SK-N-SH treated with all-trans-retinoic acid at 6 μM for 48 hours (cell line): ENCODE measurements around the gene RFX8.

Experiments used
- ARNTL ChIP-seq: fragments of 450-650 bp; formaldehyde crosslinking; IDR thresholded peaks from 2 replicates; pipeline ENCODE4 v1.5.0; 2020; ENCODE audit warnings: low read depth, mild to moderate bottlenecking, moderate library complexity, borderline replicate concordance
- BACH2 ChIP-seq: fragments of 250-450 bp; sonication (Bioruptor Pico); IDR thresholded peaks from 2 replicates; pipeline ENCODE4 v1.9.0; 2021; ENCODE audit warnings: mild to moderate bottlenecking, borderline replicate concordance
- ESRRG ChIP-seq: fragments of 250-450 bp; sonication (Bioruptor Pico); IDR thresholded peaks from 2 replicates; pipeline ENCODE4 v1.6.1; 2021; ENCODE audit warnings: mild to moderate bottlenecking
- GLIS3 ChIP-seq: fragments of 250-450 bp; sonication (Bioruptor Pico); IDR thresholded peaks from 2 replicates; pipeline ENCODE4 v1.5.0; 2020; ENCODE audit warnings: mild to moderate bottlenecking, moderate library complexity
- ISL1 ChIP-seq: fragments of 250-450 bp; sonication (Bioruptor Pico); IDR thresholded peaks from 2 replicates; pipeline ENCODE4 v2.1.2; 2022; ENCODE audit warnings: mild to moderate bottlenecking, moderate library complexity
- PATZ1 ChIP-seq: fragments of 250-450 bp; sonication (Bioruptor Pico); IDR thresholded peaks from 2 replicates; pipeline ENCODE4 v1.8.0; 2020; ENCODE audit warnings: mild to moderate bottlenecking, moderate library complexity, borderline replicate concordance
- POU6F1 ChIP-seq: fragments of 250-450 bp; sonication (Bioruptor Pico); IDR thresholded peaks from 2 replicates; pipeline ENCODE4 v1.8.0; 2021; ENCODE audit warnings: low read depth, mild to moderate bottlenecking, moderate library complexity, borderline replicate concordance
- PPARA ChIP-seq: fragments of 250-450 bp; sonication (Bioruptor Pico); IDR thresholded peaks from 2 replicates; pipeline ENCODE4 v1.5.0; 2020; ENCODE audit warnings: mild to moderate bottlenecking, borderline replicate concordance
- TCF4 ChIP-seq: fragments of 250-450 bp; sonication (Bioruptor Pico); IDR thresholded peaks from 2 replicates; pipeline ENCODE4 v1.8.0; 2021; ENCODE audit warnings: mild to moderate bottlenecking, moderate library complexity, borderline replicate concordance
- TSHZ2 ChIP-seq: fragments of 250-450 bp; sonication (Bioruptor Pico); IDR thresholded peaks from 2 replicates; pipeline ENCODE4 v1.5.0; 2020; ENCODE audit warnings: mild to moderate bottlenecking, moderate library complexity
- ZFP3 ChIP-seq: fragments of 250-450 bp; sonication (Bioruptor Pico); IDR thresholded peaks from 2 replicates; pipeline ENCODE4 v1.5.0; 2020; ENCODE audit warnings: mild to moderate bottlenecking, moderate library complexity
- ZFP30 ChIP-seq: fragments of 450-650 bp; formaldehyde crosslinking; IDR thresholded peaks from 2 replicates; pipeline ENCODE4 v1.5.0; 2022; ENCODE audit warnings: mild to moderate bottlenecking, moderate library complexity
- ZNF8 ChIP-seq: fragments of 450-650 bp; formaldehyde crosslinking; IDR thresholded peaks from 2 replicates; pipeline ENCODE4 v1.5.0; 2020; ENCODE audit warnings: mild to moderate bottlenecking, moderate library complexity

- TF ChIP-seq ESRRG (CRISPR knock-in tag) (no peak), ZFP30 (CRISPR knock-in tag) (no peak), POU6F1 (CRISPR knock-in tag) (no peak), PATZ1 (CRISPR knock-in tag) (no peak), TCF4 (CRISPR knock-in tag) (no peak), BACH2 (CRISPR knock-in tag) (no peak), PPARA (CRISPR knock-in tag) (no peak), ARNTL (CRISPR knock-in tag) (no peak), ISL1 (CRISPR knock-in tag) (no peak), ZNF8 (CRISPR knock-in tag) (no peak), ZFP3 (CRISPR knock-in tag) (no peak), TSHZ2 (CRISPR knock-in tag) (no peak), GLIS3 (no peak)
Observed at GRCh38 chr2:101386599-101387150, 88.2 kb downstream of the RFX8 start.
